ENCODE results near the gene HMGXB3. TPM values are rescaled to one million over a fixed set of nuclear protein-coding genes. Genes with fewer than 3 reads are reported as not detected.

The HMGXB3 gene
- total RNA-seq, 1 experiment from 2014 or later, result 38.0 TPM

GRCh38 chr5:150000990-150001659 is 586 bp downstream of the HMGXB3 start:
- Histone ChIP-seq H3K27ac (peak overlapping the region; percentile 86), H3K4me2 (peak overlapping the region; percentile 97), H3K9me3 (ENCODE audit: insufficient read depth, low read depth) (no peaks in the 10 kb centered on the region), H3K4me1 (replicated peaks; ENCODE audit: insufficient read depth) (peaks cover 25% of the 10 kb centered on the region), H3F3A (ENCODE audit: insufficient read depth, low read depth) (peaks cover 15% of the 10 kb centered on the region), H3K36me3 (ENCODE audit: low read depth) (0 out of 2 replicates have a peak, but pooled peaks cover 8% of the 10 kb centered on the region), H3K79me2 (ENCODE audit: low read depth) (peaks cover 54% of the 10 kb centered on the region), H3K9me2 (ENCODE audit: insufficient read depth) (no peaks in the 10 kb centered on the region), H4K20me1 (ENCODE audit: insufficient read depth) (peaks cover 23% of the 10 kb centered on the region), H3K4me3 (peak overlapping the region; percentile 92), H3K27me3 (ENCODE audit: insufficient read depth, low read depth) (no peaks in the 10 kb centered on the region), H2AFZ (peak overlapping the region; percentile 81)
- POLR2A ChIA-PET (ENCODE audit: unreplicated experiment), result interaction anchor here (0.6 to 0.7 kb wide), 2 partner anchors 21 to 167 kb away, joined by 3 read pairs; no protein-coding TSS in a partner anchor
- TF ChIP-seq CTCF (conservative IDR thresholded peaks at IDR 0.05), result no peak
- no peak for TF ChIP-seq EZH2 (IDR thresholded peaks at IDR 0.05; ENCODE audit: low read depth)
- BruUV-seq (replicated peaks), result no TSS peak
- DNase-seq, result peak in 1 of 2 experiments; percentile 44
- intact Hi-C loops (cut with micrococcal nuclease; ENCODE audit: unreplicated experiment), result loop anchor here (1.0 to 10.0 kb wide), 6 partner anchors 21 to 434 kb away; no protein-coding TSS in a partner anchor
- CTCF ChIA-PET, result interaction anchor here (1.1 kb wide), 1 partner anchor 217 kb away, joined by 4 read pairs; no protein-coding TSS in a partner anchor

- peak overlapping the region; percentile 97 for H3K4me2 ChIP-seq
- H3K36me3 ChIP-seq (ENCODE audit: low read depth), result 0 out of 2 replicates have a peak, but pooled peaks cover 8% of the 10 kb centered on the region
- intact Hi-C loops (cut with micrococcal nuclease; ENCODE audit: unreplicated experiment), result loop anchor here (1.0 to 10.0 kb wide), 5 partner anchors 111 to 433 kb away; no protein-coding TSS in a partner anchor
- H3K79me2 ChIP-seq (ENCODE audit: low read depth), result peaks cover 62% of the 10 kb centered on the region
- BruUV-seq (replicated peaks), result TSS peak; percentile 41
- DNase-seq, result peak; percentile 47 to 57
- ChIA-PET POLR2A (ENCODE audit: unreplicated experiment) (interaction anchor here (0.7 kb wide), 1 partner anchor 20 kb away, joined by 3 read pairs; no protein-coding TSS in a partner anchor), CTCF (interaction anchor here (0.5 kb wide), 1 partner anchor 438 kb away, joined by 6 read pairs; no protein-coding TSS in a partner anchor)
- peaks cover 26% of the 10 kb centered on the region for H4K20me1 ChIP-seq (ENCODE audit: insufficient read depth)
- peaks cover 25% of the 10 kb centered on the region for H3K4me1 ChIP-seq (replicated peaks; ENCODE audit: insufficient read depth)
- TF ChIP-seq EZH2 (IDR thresholded peaks at IDR 0.05; ENCODE audit: low read depth) (no peak), CTCF (conservative IDR thresholded peaks at IDR 0.05) (peak; percentile 74)
- no peaks in the 10 kb centered on the region for H3K9me3 ChIP-seq (ENCODE audit: insufficient read depth, low read depth)
- no peaks in the 10 kb centered on the region for H3K9me2 ChIP-seq (ENCODE audit: insufficient read depth)
- H3K4me3 ChIP-seq, result peak overlapping the region; percentile 92
- H3K27me3 ChIP-seq (ENCODE audit: insufficient read depth, low read depth), result no peaks in the 10 kb centered on the region
- peak overlapping the region; percentile 86; the same call in 1 of the 2 replicates for H3K27ac ChIP-seq
- H2AFZ ChIP-seq, result peak overlapping the region; percentile 81; the same call in 1 of the 2 replicates
- H3F3A ChIP-seq (ENCODE audit: insufficient read depth, low read depth), result peaks cover 15% of the 10 kb centered on the region
Measured at GRCh38 chr5:150001660-150002486, 1.3 kb downstream of the HMGXB3 start.

- Histone ChIP-seq H3F3A (ENCODE audit: insufficient read depth, low read depth) (0 out of 2 replicates have a peak, but pooled peaks cover 7% of the 10 kb centered on the region), H3K27me3 (ENCODE audit: insufficient read depth, low read depth) (no peaks in the 10 kb centered on the region), H3K36me3 (ENCODE audit: low read depth) (peaks cover 25% of the 10 kb centered on the region), H3K9me3 (ENCODE audit: insufficient read depth, low read depth) (no peaks in the 10 kb centered on the region), H3K27ac (no peak overlapping the region), H3K9me2 (ENCODE audit: insufficient read depth) (no peaks in the 10 kb centered on the region), H2AFZ (no peak overlapping the region), H3K4me1 (replicated peaks; ENCODE audit: insufficient read depth) (peaks cover 18% of the 10 kb centered on the region), H4K20me1 (ENCODE audit: insufficient read depth) (peaks cover 39% of the 10 kb centered on the region), H3K4me2 (no peak overlapping the region), H3K79me2 (ENCODE audit: low read depth) (peaks cover 61% of the 10 kb centered on the region), H3K4me3 (no peak overlapping the region)
- DNase-seq, result no peak
- CTCF ChIA-PET, result interaction anchor here (0.5 kb wide), 1 partner anchor 989 kb away, joined by 9 read pairs; no protein-coding TSS in a partner anchor
- no TSS peak for BruUV-seq (replicated peaks)
- intact Hi-C loops (cut with micrococcal nuclease; ENCODE audit: unreplicated experiment), result loop anchor here (10.0 kb wide), 2 partner anchors 262 to 428 kb away; no protein-coding TSS in a partner anchor
- no peak for TF ChIP-seq EZH2 (IDR thresholded peaks at IDR 0.05; ENCODE audit: low read depth)
- TF ChIP-seq CTCF (conservative IDR thresholded peaks at IDR 0.05), result no peak
- POLR2A ChIA-PET (ENCODE audit: unreplicated experiment), result no interaction called here
Measured at GRCh38 chr5:150006318-150006717, 5.8 kb downstream of the HMGXB3 start.

Data from PC-9 (cell line).